ENCODE results near the gene SLC4A1. TPM values are rescaled to one million over a fixed set of nuclear protein-coding genes. Genes with fewer than 3 reads are reported as not detected.

The SLC4A1 gene
- total and polyA plus RNA-seq, 2 of the 13 experiments (the other 11 are each of a cell fraction or from before 2014, with no cell fraction given) = not detected

DNA sequence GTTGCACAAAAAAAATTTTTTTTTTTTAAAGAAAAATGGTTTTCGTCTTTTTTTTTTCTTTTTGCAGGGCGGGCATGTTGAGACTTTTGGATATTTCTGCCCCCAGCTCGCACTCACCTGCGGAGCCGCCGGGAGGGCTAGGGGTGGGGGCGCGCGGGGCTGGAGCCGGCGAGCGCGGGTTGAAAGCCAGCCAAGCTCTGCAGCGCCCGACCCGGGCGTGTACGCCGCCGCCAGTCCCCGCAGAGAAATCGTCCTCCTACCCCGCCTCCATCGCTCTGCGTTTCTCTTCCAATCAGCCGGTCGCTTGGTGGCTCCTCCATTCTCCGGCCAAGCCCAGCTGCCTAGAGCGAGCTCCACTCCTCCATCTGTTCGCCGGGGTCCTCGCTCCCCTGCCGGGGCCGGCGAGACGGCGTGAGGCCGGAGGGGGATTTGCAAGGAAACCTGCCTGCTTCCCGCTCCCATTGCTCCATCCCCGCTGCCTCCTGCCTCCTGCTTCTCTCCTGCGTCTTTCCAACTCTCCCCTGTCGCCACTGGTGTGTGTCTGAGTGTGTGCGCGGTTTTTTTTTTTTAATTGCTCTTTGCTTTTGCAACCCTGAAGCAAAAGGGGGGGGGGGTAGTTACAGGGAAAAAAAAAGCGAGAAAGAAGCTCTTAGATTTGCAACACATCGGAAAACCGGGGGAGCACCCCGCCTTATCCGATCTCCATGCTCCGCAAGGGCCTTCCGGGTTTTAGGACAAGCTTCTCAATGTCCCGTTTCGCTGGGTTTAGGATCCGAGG, 46.7 kb downstream of the SLC4A1 start (continued):
- TF ChIP-seq MTA1 (CRISPR knock-in tag; IDR thresholded peaks at IDR 0.05; ENCODE audit: borderline replicate concordance) (no peak; the same call in 1 of the 2 replicates), YY1 (IDR thresholded peaks at IDR 0.05; ENCODE audit: insufficient read depth, insufficient replicate concordance, low read depth, low read length) (peak; percentile 73), AKAP8 (CRISPR knock-in tag; IDR thresholded peaks at IDR 0.05) (peak; percentile 97), ONECUT2 (CRISPR knock-in tag; IDR thresholded peaks at IDR 0.05) (0 out of 2 replicates have a peak, but pooled peaks have one; percentile 8), CTCF (CRISPR knock-in tag; IDR thresholded peaks at IDR 0.05) (peak; percentile 27; the same call in 1 of the 2 replicates), KDM5B (CRISPR knock-in tag; IDR thresholded peaks at IDR 0.05; ENCODE audit: borderline replicate concordance) (peak; percentile 1; the same call in 1 of the 2 replicates), KDM4B (CRISPR knock-in tag; IDR thresholded peaks at IDR 0.05) (0 out of 2 replicates have a peak, but pooled peaks have one; percentile 32), ZFP91 (CRISPR knock-in tag; IDR thresholded peaks at IDR 0.05; ENCODE audit: borderline replicate concordance) (peak; percentile 56), THRA (CRISPR knock-in tag; IDR thresholded peaks at IDR 0.05; ENCODE audit: borderline replicate concordance) (0 out of 2 replicates have a peak, but pooled peaks have one; percentile 38), ZNF282 (IDR thresholded peaks at IDR 0.05; ENCODE audit: partially characterized antibody) (no peak), ATF7-NPFF (CRISPR knock-in tag; IDR thresholded peaks at IDR 0.05; ENCODE audit: low read depth) (peak; percentile 76; the same call in 1 of the 2 replicates), POGK (CRISPR knock-in tag; conservative IDR thresholded peaks at IDR 0.05) (0 out of 2 replicates have a peak, but pooled peaks have one; percentile 20), ZNF280B (CRISPR knock-in tag; IDR thresholded peaks at IDR 0.05; ENCODE audit: borderline replicate concordance) (peak; percentile 62; the same call in 1 of the 2 replicates), ZNF234 (CRISPR knock-in tag; conservative IDR thresholded peaks at IDR 0.05) (no peak), CAMTA2 (CRISPR knock-in tag; IDR thresholded peaks at IDR 0.05; ENCODE audit: borderline replicate concordance) (no peak), KLF9 (CRISPR knock-in tag; IDR thresholded peaks at IDR 0.05; ENCODE audit: low read depth) (0 out of 2 replicates have a peak, but pooled peaks have one; percentile 18)
- TF ChIP-seq, protein P1, sequence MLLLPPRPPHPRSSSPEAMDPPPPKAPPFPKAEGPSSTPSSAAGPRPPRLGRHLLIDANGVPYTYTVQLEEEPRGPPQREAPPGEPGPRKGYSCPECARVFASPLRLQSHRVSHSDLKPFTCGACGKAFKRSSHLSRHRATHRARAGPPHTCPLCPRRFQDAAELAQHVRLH (CRISPR knock-in tag; IDR thresholded peaks at IDR 0.05; ENCODE audit: borderline replicate concordance, low read depth) = no peak
